GM12801 (cell line): Measurements from ENCODE around the gene NPR3.

Source experiments
- TF ChIP-seq, protein P1 (sequence below): IDR thresholded peaks from one replicate; pipeline ENCODE4 v1.5.1; 2011; ENCODE audit warnings: control low read depth; ENCODE audit not compliant: insufficient read length; ENCODE audit errors: extremely low read depth

Gene NPR3

DNA sequence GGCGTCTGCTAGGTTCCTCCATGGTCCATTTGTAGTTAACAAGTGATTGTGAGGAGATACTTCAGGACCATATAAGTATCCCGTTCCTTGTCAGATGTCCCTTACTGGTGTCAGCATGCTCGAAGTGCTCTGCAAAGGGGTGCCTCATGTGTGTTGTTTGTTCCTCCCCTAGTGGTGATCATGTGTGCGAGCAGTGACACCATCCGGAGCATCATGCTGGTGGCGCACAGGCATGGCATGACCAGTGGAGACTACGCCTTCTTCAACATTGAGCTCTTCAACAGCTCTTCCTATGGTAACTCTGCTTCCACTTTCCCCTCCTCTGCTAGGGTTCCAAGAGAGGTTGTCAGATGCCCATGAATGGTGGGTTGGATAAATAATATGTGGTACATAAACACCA lies 13.4 kb downstream of the NPR3 start:
- TF ChIP-seq, protein P1, sequence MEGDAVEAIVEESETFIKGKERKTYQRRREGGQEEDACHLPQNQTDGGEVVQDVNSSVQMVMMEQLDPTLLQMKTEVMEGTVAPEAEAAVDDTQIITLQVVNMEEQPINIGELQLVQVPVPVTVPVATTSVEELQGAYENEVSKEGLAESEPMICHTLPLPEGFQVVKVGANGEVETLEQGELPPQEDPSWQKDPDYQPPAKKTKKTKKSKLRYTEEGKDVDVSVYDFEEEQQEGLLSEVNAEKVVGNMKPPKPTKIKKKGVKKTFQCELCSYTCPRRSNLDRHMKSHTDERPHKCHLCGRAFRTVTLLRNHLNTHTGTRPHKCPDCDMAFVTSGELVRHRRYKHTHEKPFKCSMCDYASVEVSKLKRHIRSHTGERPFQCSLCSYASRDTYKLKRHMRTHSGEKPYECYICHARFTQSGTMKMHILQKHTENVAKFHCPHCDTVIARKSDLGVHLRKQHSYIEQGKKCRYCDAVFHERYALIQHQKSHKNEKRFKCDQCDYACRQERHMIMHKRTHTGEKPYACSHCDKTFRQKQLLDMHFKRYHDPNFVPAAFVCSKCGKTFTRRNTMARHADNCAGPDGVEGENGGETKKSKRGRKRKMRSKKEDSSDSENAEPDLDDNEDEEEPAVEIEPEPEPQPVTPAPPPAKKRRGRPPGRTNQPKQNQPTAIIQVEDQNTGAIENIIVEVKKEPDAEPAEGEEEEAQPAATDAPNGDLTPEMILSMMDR: no peak

DNA sequence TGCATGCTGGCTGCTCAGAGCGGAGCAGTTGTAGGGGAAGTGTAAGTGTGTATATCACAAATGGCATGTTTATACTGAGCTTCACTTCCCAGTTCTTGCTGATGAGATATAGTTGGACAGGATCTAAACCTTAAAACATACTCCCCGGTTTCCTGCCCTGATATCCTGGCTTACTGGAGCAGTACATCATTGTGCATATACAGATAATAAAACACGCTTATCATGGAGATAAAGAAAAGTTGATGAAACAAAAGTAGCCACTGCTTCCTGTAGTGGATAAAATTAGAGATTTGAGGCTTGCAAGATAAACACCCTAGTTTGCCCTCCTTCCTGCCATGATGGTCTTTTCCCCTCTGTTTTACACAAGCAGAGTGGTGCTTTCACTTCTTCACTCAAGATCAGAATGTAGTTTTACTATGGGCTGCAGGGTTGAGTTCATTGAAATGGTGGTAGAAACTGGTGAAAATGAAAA lies 15.0 kb downstream of the NPR3 start:
- TF ChIP-seq, protein P1: no peak

DNA sequence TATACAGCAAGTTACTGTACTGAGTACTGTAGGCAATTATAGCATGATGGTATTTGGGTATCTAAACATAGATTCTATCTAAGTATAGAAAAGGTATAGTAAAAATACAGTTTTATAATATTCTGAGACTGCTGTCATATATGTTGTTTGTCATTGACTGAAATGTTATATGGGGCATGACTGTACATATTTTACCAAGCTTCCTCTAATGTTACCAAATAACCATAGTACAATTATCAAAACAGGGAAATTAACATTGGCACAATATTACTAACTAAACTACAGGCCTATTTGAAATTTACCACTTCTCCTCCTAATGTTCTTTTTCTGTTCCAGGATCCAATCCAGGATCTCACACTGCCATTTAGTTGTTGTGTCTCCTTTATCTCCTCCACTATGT lies 18.5 kb downstream of the NPR3 start:
- TF ChIP-seq, protein P1: no peak

DNA sequence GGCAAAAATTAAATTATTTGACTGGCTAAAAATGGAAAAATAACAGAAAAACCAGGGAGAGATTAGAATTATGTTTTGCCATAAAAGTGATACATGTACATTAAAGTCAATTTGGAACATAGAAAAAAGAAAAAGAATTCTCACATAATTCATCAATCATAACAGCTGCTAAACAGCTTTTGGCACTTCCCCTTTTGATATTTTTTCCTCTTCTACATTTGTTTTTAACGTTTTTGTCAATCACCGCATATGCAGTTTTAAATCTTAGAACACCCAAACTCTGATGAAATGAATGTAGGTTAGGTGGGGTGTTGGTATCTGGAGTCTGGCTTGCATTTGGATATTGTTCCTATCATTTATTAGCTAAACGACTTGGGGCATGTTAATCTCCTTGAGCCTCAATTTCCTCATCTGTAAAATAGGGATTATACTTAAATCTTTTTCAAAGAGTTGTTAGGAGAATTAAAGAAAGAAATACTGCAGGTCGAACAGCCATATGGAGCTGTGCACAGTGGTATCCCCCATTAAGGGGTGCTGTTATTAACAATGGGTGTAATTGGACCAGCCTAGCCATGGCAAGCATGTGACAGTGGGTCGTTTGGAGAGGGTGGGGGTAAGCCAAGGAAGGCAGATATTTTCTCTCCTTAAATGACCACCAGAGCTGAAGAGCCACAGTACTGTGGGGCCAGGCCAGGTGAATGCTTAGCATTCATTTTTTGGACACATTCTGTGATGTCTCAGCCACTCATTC lies 22.6 kb downstream of the NPR3 start:
- TF ChIP-seq, protein P1: no peak

DNA sequence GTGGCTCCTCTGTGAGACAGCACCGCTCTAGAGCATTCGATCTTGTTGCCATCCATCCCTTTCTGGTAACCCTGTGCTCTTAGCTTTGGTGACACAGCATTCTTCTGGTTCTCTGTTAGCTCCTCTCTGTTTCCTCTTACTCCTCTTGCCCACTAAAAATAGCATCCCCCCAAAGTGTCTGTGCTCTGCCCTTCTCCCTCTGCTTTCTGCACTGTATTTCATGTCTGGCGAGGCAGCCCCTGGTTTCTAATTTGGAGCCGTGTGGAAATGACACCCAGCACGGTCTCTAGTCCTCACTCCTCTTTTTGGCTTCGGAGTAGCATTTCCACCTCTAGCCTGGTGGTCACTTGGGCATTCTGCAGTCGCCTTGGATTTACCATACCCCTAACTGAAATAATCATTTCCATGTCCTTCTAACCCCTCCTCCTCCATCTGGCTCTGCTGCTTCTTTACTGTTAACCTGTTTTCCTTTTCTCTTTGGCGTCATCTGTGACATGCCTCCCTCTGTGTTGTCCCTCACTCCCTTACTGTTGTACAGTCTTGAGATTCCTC lies 23.8 kb downstream of the NPR3 start:
- TF ChIP-seq, protein P1: no peak

DNA sequence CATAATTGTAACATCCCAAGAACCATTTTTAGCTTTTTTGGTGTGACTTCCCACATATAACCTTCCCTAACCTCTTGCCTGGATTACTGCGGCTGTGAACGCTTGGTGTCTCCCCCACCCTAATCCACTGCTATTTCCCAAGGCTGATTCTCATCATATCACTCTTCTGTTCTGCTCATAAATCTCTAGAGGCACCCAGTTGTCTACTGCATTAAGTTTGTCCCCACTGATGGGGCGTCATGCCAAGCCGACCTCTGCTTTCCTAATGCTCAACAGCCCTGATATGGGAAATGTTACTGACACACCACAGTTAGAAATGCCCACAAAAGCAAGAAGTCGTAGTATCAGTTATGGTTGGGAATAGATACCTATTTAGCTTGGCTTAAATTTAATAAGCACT lies 24.4 kb downstream of the NPR3 start:
- TF ChIP-seq, protein P1: no peak

DNA sequence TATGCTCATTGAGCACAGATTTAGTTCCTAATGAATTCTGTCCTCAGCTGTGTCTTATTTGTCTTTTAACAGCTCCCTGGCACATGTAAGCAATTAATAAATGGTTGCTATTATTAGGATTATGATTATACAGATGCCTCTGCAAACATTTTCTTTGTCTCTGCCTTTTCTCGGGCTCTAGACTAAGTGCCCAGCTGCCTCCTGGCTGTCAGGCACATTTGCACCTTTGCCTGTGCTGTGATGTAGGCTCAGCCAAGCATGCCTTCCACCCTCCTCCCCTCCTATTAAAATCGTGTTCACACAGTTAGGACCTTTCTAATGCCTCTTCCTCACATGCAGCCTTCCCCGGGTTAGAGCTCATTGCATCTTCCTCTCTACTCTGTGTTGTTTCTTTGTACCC lies 25.7 kb downstream of the NPR3 start:
- TF ChIP-seq, protein P1: no peak
